Amniotic epithelial cell (primary cell): ENCODE results near the gene AMZ1.
A peak's percentile ranks its signal among the peaks of the same experiment; 100 is the strongest.
"Not testable (repeated sequence)": the region's sequence is repeated elsewhere in the genome, so short reads cannot be mapped to it uniquely, and the experiment has no call there.

ENCODE experiments used
- DNase-seq: peaks from one replicate; pipeline ENCODE4 v3.0.0-alpha.2; 2010; ENCODE audit warnings: low read depth

AMZ1 gene

DNA sequence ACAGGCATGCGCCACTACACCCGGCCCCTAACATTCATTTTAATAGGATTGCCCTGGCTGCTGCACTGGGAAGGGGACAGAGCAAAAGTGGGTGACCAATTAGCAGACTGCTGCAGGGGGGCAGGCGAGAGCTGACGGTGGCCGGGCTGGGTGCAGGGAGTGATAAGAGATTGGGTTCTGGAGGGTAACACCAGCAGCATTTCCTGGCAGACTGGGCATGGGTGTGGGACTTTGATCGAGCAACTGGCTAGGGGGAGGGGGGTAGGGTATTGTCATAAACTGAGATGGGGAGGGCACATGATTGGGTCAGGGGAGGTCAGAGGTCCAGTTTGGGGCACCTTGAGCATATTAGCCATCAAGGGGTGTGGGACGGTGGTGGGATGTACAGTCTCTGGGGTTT, 20.2 kb upstream of the AMZ1 start:
- DNase-seq = no peak

DNA sequence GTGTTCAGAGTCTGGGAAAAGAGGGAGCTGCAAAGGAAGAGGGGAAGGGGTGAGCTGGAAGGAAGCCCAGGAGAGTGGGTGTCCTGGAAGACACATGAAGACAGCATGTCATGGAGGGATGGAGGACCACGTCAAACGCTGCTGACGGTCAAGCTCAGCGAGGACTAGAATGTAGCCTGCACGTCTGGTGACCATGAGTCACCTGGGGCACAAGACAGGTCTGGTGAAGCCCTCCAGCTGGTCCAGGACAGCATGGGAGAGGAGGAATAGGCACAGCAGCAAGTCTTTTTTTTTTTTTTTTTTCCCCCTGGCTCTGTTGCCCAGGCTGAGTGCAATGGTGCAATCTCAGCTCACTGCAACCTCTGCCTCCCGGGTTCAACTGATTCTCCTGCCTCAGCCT, 19.6 kb upstream of the AMZ1 start:
- DNase-seq = no peak

- no peak for DNase-seq
Observed at GRCh38 chr7:2670171-2670570, 17.8 kb upstream of the AMZ1 start.

DNA sequence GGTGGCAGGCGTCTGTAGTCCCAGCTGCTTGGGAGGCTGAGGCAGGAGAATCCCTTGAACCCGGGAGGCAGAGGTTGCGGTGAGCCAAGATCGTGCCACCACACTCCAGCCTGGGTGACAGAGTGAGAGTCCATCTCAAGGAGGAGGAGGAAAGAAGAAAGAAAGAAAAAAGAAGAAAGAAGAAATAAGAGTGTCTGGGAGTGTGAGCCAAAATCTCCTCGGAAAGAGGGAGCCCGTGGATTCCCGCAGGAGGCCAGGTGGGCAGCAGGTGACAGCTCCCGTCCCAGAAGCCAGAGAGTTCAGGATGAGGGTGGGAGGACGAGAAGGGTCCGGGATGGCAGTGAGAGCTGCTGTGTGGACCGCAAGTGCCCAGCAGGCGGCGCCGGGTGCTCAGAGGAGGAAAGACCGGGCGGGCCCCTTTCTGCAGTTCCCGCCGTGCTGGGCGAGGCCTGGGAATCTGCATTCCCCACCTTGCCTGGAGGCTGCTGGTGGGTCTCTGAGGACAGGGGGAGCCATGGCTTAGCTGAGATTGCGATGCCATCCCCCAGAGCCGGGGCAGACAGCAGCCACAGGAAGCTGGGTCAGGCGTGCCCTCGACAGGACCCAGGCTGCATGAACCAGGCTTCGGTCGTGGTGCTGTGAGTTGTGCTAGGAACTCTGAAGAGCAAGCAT, 17.1 kb upstream of the AMZ1 start:
- DNase-seq = peak; percentile 37

DNA sequence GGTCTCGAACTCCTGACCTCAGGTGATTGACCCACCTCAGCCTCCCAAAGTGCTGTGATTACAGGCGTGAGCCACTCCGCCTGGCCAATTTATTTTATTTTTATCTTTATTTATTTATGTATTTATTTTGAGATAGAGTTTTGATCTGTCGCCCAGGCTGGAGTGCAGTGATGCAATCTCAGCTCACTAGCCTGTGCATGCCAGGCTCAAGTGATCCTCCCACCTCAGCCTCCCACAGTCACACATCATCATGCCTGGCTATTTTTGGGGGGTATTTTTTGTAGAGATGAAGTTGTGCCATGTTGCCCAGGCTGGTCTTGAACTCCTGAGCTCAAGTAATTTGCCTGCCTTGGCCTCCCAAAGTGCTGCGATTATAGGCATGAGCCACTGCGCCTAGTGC, 14.8 kb upstream of the AMZ1 start:
- DNase-seq = not testable (repeated sequence)

- DNase-seq = no peak
Observed at GRCh38 chr7:2673934-2674333, 14.1 kb upstream of the AMZ1 start.

DNA sequence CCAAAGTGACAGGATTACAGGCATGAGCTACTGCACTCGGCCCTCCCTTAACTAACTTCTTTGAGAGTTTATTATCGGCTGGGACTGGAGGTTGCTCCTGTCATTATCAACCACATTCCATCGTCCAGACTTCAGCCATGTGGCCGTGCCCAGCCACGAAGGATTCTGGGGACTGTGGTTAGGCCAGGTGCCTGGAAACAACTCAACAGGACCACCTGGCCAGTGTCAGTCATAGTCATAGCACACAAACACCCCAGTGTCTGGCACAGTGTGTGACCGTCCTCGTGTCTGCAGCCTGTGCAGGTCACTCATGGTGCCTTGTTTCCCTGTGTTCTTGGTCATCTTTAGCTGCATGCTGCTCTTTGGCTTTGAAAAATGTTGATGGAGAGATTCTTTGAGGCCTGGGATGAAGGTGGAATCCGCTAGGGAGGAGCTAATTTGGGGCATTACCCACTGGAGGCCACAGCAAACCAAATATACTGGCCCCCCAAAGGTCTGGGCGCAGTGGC, 12.7 kb upstream of the AMZ1 start:
- DNase-seq = no peak

GRCh38 chr7:2676576-2676975, 11.4 kb upstream of the AMZ1 start:
- DNase-seq = not testable (repeated sequence)

DNA sequence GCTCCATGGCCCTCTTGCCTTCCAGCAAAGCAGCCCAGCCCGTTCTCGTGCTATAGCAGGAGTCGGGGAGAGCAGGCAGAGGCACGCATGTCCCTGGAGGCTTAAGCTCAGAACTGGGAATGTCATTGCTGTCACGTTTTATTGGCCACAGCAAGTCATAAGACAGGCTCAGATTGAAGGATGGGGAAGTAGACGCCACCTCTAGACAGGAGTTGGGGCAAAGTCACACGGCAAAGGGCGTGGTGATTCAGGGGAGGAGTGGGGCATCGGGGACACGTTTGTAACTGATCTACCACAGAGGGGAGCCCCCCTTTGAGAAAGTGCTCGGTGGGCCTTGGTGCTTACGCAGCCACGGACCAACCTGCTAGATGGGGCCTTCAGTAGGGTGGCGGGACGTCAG, 9.5 kb upstream of the AMZ1 start:
- not testable (repeated sequence) for DNase-seq

- DNase-seq = not testable (repeated sequence)
Observed at GRCh38 chr7:2679135-2680127, 8.6 kb upstream of the AMZ1 start.

GRCh38 chr7:2680256-2680655, 7.7 kb upstream of the AMZ1 start:
- no peak for DNase-seq

- peak; percentile 53 for DNase-seq
Observed at GRCh38 chr7:2680792-2681490, 7.1 kb upstream of the AMZ1 start.

- DNase-seq = no peak
Observed at GRCh38 chr7:2681929-2682799, 5.8 kb upstream of the AMZ1 start.

DNA sequence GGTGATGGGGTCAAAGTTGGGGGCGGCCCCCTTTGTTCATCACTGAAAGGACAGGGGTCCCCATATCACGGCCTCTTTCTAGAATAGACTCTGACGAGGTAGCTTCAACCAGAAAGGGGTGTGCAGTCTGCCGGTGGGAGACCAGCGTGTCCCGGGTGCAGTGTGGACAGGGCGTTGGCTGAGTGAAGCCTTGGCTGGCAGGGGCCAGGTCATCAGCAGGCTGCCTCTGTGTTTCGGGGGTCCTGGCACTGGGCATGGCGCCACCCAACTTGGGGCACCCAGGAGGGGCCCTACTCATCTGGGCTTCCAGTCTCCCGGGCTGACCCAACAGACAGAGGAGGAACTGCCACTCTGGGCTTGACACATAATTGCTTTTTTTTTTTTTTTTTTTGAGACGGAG, 3.5 kb upstream of the AMZ1 start:
- DNase-seq = no peak

DNA sequence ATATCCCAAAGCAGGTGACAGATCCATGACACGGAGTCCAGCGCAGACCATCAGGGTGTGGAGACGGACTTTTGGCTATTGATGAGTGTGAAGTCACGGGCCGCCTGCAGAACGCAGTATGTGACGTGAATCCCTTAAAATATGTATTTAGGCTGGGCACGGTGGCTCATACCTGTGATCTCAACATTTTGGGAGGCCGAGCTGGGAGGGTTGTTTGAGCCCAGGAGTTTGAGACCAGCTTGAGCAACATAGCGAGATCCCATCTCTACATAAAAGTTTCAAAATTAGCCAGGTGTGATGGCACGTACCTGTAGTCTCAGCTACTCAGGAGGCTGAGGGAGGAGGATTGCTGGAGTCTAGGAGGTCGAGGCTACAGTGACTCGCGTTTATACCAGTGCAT, 1.9 kb upstream of the AMZ1 start:
- DNase-seq = no peak

- peak; percentile 33 for DNase-seq
Observed at GRCh38 chr7:2687338-2687869, 598 bp upstream of the AMZ1 start.

DNA sequence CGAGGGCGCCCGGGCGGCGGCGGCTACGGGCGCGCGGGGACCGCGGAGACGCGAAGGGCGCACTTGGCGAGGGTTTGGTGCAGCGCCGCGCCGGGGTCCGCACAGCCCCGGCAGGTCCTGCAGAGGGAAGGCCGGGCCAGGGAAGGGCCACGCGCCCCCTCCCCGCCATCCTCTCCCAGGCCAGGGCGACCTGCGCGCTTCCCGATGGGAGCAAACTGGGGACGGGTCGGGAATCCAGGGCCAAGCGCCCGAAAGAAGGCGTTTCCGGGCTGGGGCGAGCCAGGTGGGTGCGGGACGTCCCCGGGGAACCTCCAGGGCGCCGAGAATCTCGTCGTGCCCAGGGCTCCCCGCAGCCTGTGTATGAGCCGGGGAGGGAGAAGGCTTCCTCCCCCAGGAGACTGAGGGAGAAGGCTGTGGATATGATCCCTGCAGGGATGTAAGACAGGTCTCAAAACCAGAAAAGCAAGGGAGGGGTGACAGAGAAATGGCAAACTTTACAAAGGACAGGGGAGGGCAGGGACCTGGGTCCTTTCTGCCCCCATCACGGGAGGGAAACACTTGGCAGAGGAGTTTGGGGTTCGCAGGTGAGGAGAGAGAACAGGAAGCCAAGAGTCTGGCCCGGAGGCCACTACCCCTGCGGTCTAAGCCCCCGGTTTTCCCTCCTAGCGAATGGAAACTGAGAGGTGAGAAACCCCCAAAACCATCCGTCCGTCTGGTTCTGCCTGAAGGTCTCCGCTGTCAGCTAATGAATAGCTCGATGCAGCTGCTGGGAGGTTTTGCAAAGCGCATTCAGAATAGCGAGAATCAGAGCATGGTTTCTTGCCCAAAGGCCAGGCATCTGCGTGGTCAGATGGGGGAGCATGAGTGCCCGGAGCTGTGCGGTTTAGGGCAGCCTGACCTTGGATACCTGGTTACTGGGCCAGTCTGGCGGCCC, 674 bp downstream of the AMZ1 start:
- peak; percentile 21 for DNase-seq

DNA sequence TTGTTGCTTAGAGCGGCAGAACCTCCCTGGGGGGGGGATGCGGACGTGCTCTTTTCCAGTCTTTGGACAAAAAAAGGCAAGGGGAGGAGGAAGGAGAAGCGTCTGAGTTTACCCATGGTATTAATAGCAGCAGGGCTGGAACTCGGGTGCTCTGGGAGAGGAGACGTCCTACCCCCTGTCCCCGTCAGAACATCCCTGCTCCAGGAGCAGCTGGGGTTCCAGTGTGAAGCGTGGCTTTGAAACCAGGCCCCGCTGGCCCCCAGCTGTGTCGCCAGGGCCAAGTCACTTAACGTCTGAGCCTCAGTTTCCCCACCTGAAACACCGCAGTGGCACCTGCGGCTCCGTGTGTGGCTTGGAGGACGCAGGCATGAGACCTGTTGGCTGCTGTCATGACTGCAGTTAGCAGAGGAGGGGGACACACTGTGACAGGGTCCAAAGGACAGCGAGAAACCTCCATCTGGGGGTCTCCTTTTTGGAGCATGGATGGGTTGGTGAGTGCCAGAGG, 1.4 kb downstream of the AMZ1 start:
- DNase-seq = no peak

DNA sequence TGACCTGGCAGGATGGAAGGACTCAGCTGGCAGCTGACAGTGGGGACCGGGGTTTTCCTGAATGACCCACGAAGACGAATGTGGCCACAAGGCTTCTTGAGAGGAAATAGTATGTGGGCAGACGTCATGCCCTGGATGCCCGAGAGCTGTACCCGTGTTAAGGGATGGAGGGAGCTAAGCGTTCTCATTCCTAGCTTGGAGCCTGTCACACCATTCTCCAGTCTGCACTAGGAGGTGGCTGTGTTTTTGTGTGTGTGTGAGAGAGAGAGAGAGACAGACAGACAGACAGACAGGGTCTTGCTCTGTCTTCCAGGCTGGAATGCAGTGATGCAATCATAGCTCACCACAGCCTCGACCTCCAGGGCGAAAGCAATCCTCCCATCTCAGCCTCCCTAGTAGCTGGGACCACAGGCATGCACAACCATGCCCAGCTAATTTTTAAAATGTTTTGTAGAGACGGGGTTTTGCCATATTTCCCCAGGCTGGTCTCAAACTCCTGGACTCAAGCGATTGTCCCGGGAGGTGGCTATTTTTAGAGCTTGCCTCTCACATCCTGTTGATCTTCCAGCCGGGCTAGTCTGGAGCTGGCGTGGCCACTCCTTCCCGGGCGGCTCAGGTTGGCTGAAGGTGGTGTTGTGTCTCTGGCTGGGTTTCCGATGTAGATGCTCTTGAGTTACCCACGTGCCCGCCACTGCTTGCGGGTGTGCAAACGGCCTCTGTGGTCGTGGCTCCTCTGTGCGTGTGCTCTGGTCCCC, 2.1 kb downstream of the AMZ1 start:
- peak; percentile 65 for DNase-seq
